Activated T-cell treated with anti-CD3 and anti-CD28 coated beads, Interleukin-2, amount 50 U/mL, for 72 hours (primary cell): ENCODE measurements around the gene PTX4. TPM values are rescaled to one million over a fixed set of nuclear protein-coding genes. Genes with fewer than 3 reads are reported as not detected.

Source experiments
- ATAC-seq, 2 donors: fragments of 150-1000 bp; cut with Tn5 transposase; replicated peaks in 1 of 2; 2 replicates each; pipeline ENCODE4 v1.10.0; 2021; ENCODE audit warnings: moderate library complexity in 2 of 2, mild to moderate bottlenecking in 1 of 2
- DNase-seq, 2 donors: peaks; one replicate each; pipeline ENCODE4 v3.0.0; 2021 to 2022; ENCODE audit warnings: mixed read lengths in 1 of 2
- H3K27ac Mint-ChIP-seq: one replicate; pipeline ENCODE4 v1.8.0; 2022; ENCODE audit warnings: mild to moderate bottlenecking, moderate library complexity, mixed read lengths
- H3K27me3 Mint-ChIP-seq: one replicate; pipeline ENCODE4 v1.8.0; 2022; ENCODE audit warnings: low read depth, mixed read lengths
- H3K36me3 Mint-ChIP-seq, 2 donors: one replicate each; pipeline ENCODE4 v1.8.0; 2022; ENCODE audit warnings: mixed read lengths in 2 of 2, mild to moderate bottlenecking in 1 of 2; ENCODE audit not compliant: insufficient read depth in 2 of 2
- H3K4me1 Mint-ChIP-seq: one replicate; pipeline ENCODE4 v1.8.0; 2022; ENCODE audit warnings: low read depth, mixed read lengths
- H3K4me3 Mint-ChIP-seq, 2 donors: one replicate each; pipeline ENCODE4 v1.8.0; 2022; ENCODE audit warnings: mild to moderate bottlenecking in 2 of 2, mixed read lengths in 2 of 2, moderate library complexity in 2 of 2
- H3K9me3 Mint-ChIP-seq, 2 donors: one replicate each; pipeline ENCODE4 v1.8.0; 2022; ENCODE audit warnings: mixed read lengths in 2 of 2
- total RNA-seq, 2 donors: library from RNA; stranded (reverse); gene quantifications; one replicate each; pipeline ENCODE4 v1.2.3, GENCODE V29; 2022

PTX4 gene
- total RNA-seq, 2 donors from 2014 or later, result not detected

DNA sequence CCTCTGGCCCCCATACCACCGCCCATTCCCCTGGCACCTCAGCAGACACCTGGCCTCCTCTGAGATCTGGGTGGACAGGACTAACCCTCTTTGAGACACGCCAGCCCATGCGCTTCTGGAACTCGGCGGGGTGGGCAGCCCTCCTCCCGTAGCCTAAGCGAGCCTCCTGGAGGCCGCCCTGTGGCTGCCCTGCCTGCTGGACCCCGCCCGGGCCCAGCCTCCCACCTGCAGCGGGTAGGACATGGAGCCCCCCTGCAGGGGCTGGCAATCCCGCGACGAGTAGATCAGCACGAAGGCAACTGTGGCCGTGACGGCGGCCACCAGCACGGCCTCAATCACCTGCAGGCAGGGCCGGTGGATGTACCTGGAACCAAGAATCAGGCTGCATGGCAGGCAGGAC lies 36.2 kb downstream of the PTX4 start:
- Mint-ChIP-seq H3K36me3 (no peaks in the 10 kb centered on the region), H3K4me3 (no peak overlapping the region), H3K27ac (no peak overlapping the region), H3K27me3 (no peaks in the 10 kb centered on the region), H3K9me3 (no peaks in the 10 kb centered on the region), H3K4me1 (no peaks in the 10 kb centered on the region)
- ATAC-seq (no peak), DNase-seq (no peak)

DNA sequence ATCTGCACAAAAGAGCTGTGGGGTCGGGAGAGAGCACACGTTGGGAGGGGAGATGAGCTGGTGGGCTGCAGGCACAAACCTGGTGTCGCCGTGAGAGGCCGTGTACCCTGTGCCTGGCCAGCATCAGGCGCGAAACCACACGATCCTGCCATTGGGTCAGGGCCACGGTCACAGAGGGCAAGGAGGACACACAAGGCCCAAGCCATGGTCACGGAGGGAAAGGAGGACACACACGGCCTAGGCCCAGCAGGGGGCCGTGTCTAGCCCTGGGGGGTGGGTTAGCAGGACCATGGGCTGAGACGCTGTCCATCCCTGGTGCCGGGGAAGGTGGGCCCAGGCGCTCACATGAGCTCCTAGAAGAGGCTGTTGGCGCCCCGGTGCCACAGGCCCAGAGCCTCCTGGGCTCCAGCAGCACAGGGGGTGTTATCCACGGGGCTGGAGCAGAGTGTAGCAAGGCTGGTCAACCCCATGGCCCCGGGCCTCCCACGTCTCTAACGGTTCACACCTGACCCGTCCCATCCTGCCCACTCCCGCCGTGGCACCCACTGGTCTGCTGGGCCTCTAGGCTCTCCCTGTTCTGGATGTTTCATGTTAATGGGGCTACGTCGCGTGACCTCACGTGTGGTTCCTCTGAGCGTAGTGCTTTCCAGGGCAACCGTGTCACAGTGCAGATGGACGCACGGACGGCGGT lies 36.9 kb downstream of the PTX4 start:
- no peaks in the 10 kb centered on the region for H3K36me3 Mint-ChIP-seq
- H3K9me3 Mint-ChIP-seq, result no peaks in the 10 kb centered on the region
- peak in 1 of 2 donors; percentile 19 for ATAC-seq
- no peaks in the 10 kb centered on the region for H3K27me3 Mint-ChIP-seq
- no peak for DNase-seq
- H3K4me1 Mint-ChIP-seq, result no peaks in the 10 kb centered on the region
- no peak overlapping the region for H3K27ac Mint-ChIP-seq
- no peak overlapping the region for H3K4me3 Mint-ChIP-seq

DNA sequence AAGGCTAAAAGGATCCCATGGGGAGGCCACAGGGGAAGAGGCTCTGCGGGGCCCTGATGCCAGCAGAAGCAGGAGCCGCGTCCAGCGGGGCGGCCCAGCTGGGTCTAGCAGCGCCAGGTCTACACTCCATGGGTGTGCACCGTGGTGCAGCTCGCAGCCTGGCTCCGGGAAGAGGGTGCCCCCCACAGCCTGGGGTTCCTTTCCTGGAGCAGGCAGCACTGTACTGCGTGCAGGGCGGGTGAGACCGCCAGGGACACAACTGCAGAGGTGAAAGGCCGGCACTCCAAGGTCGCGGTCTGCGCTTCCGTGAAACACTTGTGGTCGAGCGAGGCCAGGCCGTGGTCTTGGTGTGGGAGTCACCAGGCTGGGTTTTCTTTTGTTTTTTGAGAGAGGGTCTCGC lies 37.9 kb downstream of the PTX4 start:
- no peaks in the 10 kb centered on the region for H3K36me3 Mint-ChIP-seq

DNA sequence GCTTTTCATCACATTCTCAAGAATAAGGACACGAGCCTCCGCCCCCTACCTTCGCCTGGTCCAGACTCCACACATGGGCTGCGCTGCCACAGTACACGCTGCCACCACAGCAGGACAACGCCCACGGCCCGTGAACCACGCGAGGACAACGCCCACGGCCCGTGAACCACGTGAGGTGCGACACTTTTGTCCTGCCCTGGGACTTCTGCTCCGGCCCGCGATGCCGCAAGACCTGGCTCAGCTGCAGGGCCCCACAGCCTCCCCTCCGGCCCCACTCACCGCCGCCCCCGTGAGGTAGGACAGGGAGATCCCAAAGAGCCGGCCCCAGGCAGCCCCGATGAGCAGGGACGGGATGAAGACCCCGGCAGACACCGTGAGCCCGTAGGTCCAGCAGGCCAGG lies 38.5 kb downstream of the PTX4 start:
- ATAC-seq, result no peak
- no peaks in the 10 kb centered on the region for H3K27me3 Mint-ChIP-seq
- no peaks in the 10 kb centered on the region for H3K4me1 Mint-ChIP-seq
- no peak overlapping the region for H3K27ac Mint-ChIP-seq
- no peaks in the 10 kb centered on the region for H3K36me3 Mint-ChIP-seq
- no peak for DNase-seq
- no peak overlapping the region for H3K4me3 Mint-ChIP-seq
- no peaks in the 10 kb centered on the region for H3K9me3 Mint-ChIP-seq

More for the DNA sequence above, 37.9 kb downstream of the PTX4 start:
- H3K27ac Mint-ChIP-seq, result no peak overlapping the region
- H3K27me3 Mint-ChIP-seq, result no peaks in the 10 kb centered on the region
- DNase-seq (no peak), ATAC-seq (no peak)
- H3K4me3 Mint-ChIP-seq, result no peak overlapping the region
- H3K9me3 Mint-ChIP-seq, result no peaks in the 10 kb centered on the region
- no peaks in the 10 kb centered on the region for H3K4me1 Mint-ChIP-seq

DNA sequence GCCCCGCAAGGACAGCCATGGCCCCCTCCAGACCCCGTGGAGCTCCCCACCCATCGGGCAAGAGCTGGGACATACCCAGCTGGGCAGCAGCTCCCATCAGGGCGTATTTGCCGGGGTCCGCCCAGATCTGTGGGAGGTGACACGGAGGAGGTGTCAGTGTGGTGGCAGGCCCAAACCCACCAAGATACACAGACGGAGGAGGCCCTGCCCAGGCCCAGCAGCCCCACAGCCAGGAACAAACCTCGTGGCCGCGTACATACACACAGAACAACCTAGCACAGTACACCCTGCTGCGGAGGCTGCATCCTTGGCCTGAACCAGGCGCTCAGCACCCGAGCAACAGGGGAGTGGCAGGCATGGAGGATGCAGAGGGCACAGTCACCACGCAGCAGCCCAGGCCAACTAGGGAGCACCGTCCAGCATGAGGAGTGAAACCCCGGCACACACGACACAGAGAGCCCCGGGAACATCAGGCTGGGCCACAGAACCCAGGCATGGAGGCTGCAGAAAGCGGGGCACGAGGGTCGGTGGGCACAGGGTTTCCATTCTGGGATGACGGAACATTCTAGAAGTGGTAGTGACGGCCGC lies 39.4 kb downstream of the PTX4 start:
- H3K27me3 Mint-ChIP-seq, result no peaks in the 10 kb centered on the region
- no peak overlapping the region for H3K27ac Mint-ChIP-seq
- H3K9me3 Mint-ChIP-seq, result no peaks in the 10 kb centered on the region
- H3K4me1 Mint-ChIP-seq, result no peaks in the 10 kb centered on the region
- no peak for ATAC-seq
- H3K4me3 Mint-ChIP-seq, result no peak overlapping the region
- no peaks in the 10 kb centered on the region for H3K36me3 Mint-ChIP-seq
- DNase-seq, result no peak

- no peak for ATAC-seq
- Mint-ChIP-seq H3K9me3 (no peaks in the 10 kb centered on the region), H3K4me1 (no peaks in the 10 kb centered on the region), H3K36me3 (no peaks in the 10 kb centered on the region), H3K4me3 (no peak overlapping the region), H3K27ac (no peak overlapping the region), H3K27me3 (no peaks in the 10 kb centered on the region)
- no peak for DNase-seq
Measured at GRCh38 chr16:1448536-1449116, 40.1 kb downstream of the PTX4 start.

DNA sequence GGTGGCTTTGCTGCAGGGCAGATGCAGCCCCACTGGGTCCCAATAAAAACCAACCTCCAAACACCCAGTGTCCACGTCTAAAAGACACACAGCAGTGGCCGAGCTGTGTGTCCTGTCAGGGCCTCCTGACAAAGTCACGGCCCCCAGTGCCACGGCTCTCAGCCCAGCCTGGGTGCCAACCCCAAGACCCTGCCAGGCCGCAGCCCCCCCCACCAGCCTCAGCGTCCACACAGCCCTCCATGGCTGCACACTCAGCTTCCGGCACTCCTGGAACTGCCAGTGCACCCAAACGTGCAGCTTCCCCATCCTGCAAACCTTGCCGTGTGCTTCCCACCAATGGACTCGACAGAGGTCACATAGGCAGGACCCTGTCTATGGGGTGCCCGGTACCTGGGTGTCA lies 40.8 kb downstream of the PTX4 start:
- H3K27ac Mint-ChIP-seq, result no peak overlapping the region
- DNase-seq, result no peak
- H3K36me3 Mint-ChIP-seq, result no peaks in the 10 kb centered on the region
- H3K4me3 Mint-ChIP-seq, result no peak overlapping the region
- H3K9me3 Mint-ChIP-seq, result no peaks in the 10 kb centered on the region
- H3K4me1 Mint-ChIP-seq, result no peaks in the 10 kb centered on the region
- H3K27me3 Mint-ChIP-seq, result no peaks in the 10 kb centered on the region
- no peak for ATAC-seq

GRCh38 chr16:1446296-1447080 lies 42.3 kb downstream of the PTX4 start:
- H3K27ac Mint-ChIP-seq, result no peak overlapping the region
- H3K4me3 Mint-ChIP-seq, result no peak overlapping the region
- no peak for DNase-seq
- no peaks in the 10 kb centered on the region for H3K27me3 Mint-ChIP-seq
- H3K36me3 Mint-ChIP-seq, result no peaks in the 10 kb centered on the region
- ATAC-seq, result no peak
- H3K9me3 Mint-ChIP-seq, result no peaks in the 10 kb centered on the region
- no peaks in the 10 kb centered on the region for H3K4me1 Mint-ChIP-seq

DNA sequence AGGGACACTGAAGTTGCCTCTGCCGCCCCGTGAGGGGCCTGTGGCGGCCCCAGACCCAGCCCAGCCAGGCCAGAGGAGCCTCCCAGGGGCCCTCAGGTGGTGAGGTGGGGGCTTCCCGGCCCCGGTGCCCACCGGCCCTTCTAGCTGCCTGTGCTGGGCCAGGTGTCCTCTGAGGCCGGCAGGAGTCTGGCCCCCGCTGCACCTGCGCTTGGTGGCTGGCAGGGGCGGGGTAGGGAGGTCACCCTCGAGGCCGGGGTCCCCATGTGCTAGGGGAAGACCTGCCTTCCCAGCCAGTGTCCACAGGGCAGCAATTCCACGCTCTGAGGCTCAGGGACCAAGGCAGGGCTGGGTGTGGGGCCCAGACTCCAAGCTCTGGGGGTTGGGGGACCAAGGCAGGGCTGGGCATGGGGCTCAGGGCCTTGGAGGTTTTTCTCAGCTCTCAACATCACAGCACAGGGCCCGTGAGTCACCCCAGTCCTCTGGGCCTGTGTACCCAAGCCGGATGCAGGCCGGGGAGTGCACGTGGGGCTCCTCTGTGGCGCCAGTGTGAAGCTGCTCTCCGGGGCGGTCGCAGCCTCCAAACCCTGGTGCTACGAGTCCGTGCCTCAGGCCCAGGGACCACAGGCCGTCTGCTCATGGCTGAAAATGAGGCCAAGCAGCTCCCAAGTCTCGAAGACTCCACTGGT lies 43.1 kb downstream of the PTX4 start:
- H3K36me3 Mint-ChIP-seq, result no peaks in the 10 kb centered on the region
- H3K4me1 Mint-ChIP-seq, result no peaks in the 10 kb centered on the region
- no peaks in the 10 kb centered on the region for H3K9me3 Mint-ChIP-seq
- no peak overlapping the region for H3K4me3 Mint-ChIP-seq
- H3K27me3 Mint-ChIP-seq, result no peaks in the 10 kb centered on the region
- ATAC-seq (no peak), DNase-seq (no peak)
- H3K27ac Mint-ChIP-seq, result no peak overlapping the region

DNA sequence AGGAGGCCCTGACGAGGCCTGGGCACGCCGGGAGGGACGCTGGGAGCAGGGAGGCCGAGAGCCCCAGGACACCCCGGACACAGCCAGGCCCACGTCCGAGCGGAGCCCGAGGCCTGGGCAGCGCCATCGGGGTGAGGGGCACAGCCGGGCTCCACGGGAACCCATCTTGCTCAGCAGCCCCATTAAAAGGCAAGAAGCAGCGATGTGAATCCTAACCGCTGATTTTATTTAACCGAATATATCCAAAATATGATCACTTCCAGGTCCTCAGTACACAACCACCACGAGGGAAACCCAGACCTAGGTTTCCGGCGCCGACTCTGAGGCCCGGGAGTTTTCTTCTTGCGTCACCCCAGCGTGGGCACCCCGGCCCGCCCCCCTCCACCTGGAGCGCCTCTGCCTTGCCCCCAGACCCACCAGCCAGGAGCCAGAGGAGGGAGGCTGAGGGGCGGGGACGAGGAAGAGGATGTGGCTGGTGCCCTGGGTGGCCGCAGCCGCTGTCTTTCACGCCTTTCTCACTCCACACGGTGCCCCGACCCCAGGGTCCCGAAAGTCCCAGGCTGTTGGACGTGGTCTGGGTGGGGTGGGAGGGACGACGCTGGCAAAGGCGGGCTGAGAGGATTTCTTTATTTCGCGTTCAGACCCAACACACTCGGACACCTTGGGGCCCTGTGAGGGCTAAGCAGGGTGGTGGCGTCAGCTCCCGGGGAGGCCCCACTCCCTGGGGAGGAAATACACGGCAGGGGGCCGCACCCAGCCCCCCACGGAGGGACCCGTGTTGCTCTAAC lies 43.8 kb downstream of the PTX4 start:
- DNase-seq (no peak), ATAC-seq (no peak)
- H3K27ac Mint-ChIP-seq, result no peak overlapping the region
- no peaks in the 10 kb centered on the region for H3K9me3 Mint-ChIP-seq
- no peak overlapping the region for H3K4me3 Mint-ChIP-seq
- H3K27me3 Mint-ChIP-seq, result no peaks in the 10 kb centered on the region
- H3K4me1 Mint-ChIP-seq, result no peaks in the 10 kb centered on the region
- no peaks in the 10 kb centered on the region for H3K36me3 Mint-ChIP-seq

- DNase-seq (no peak), ATAC-seq (no peak)
- Mint-ChIP-seq H3K9me3 (no peaks in the 10 kb centered on the region), H3K27ac (no peak within 1 kb of the TSS), H3K36me3 (no peaks in the 10 kb centered on the region), H3K4me3 (no peak within 1 kb of the TSS), H3K4me1 (no peaks in the 10 kb centered on the region), H3K27me3 (no peaks in the 10 kb centered on the region)
Measured at GRCh38 chr16:1443980-1444729, 44.6 kb downstream of the PTX4 start, which contains the start of gene CCDC154. Gene CCDC154 (minus strand): TSS chr16:1444556. CDS start chr16:1444322, 234 bp downstream.
